ENCODE data around the gene ZNF503.

ZNF503 gene

GRCh38 chr10:75433216-75433615, 31.7 kb upstream of the ZNF503 start:
- DNase-seq (ENCODE audit: low read depth) = peak; percentile 52
- peak overlapping the region; percentile 63 for H3K4me3 ChIP-seq (ENCODE audit: low read depth, low read length)
- TF ChIP-seq CTCF (IDR thresholded peaks at IDR 0.05; ENCODE audit: low read depth, low read length) = no peak
- TF ChIP-seq POLR2A (IDR thresholded peaks at IDR 0.05; ENCODE audit: extremely low read depth, insufficient read length) = no peak
- TF ChIP-seq MAX (IDR thresholded peaks at IDR 0.05; ENCODE audit: low read depth, low read length) = no peak
- TF ChIP-seq MYC (IDR thresholded peaks at IDR 0.05; ENCODE audit: low read depth, low read length) = no peak

GRCh38 chr10:75432763-75433162, 31.2 kb upstream of the ZNF503 start:
- TF ChIP-seq CTCF (IDR thresholded peaks at IDR 0.05; ENCODE audit: low read depth, low read length) = no peak
- TF ChIP-seq MAX (IDR thresholded peaks at IDR 0.05; ENCODE audit: low read depth, low read length) = no peak
- TF ChIP-seq MYC (IDR thresholded peaks at IDR 0.05; ENCODE audit: low read depth, low read length) = no peak
- peak; percentile 31 for DNase-seq (ENCODE audit: low read depth)
- peak overlapping the region; percentile 63 for H3K4me3 ChIP-seq (ENCODE audit: low read depth, low read length)

- TF ChIP-seq MYC (IDR thresholded peaks at IDR 0.05; ENCODE audit: low read depth, low read length) (no peak), MAX (IDR thresholded peaks at IDR 0.05; ENCODE audit: low read depth, low read length) (0 out of 2 replicates have a peak, but pooled peaks have one; percentile 24), CTCF (IDR thresholded peaks at IDR 0.05; ENCODE audit: low read depth, low read length) (no peak)
- H3K4me3 ChIP-seq (ENCODE audit: low read depth, low read length) = peak overlapping the region; percentile 63
- peak; percentile 56 for DNase-seq (ENCODE audit: low read depth)
Observed at GRCh38 chr10:75432176-75432575, 30.6 kb upstream of the ZNF503 start.

- DNase-seq (ENCODE audit: low read depth) = peak; percentile 99
- H3K4me3 ChIP-seq (ENCODE audit: low read depth, low read length) = peak within 1 kb of the TSS; percentile 63
- TF ChIP-seq CTCF (IDR thresholded peaks at IDR 0.05; ENCODE audit: low read depth, low read length) (no peak), MYC (IDR thresholded peaks at IDR 0.05; ENCODE audit: low read depth, low read length) (peak; percentile 91), POLR2A (IDR thresholded peaks at IDR 0.05; ENCODE audit: extremely low read depth, insufficient read length) (peak; percentile 76), MAX (IDR thresholded peaks at IDR 0.05; ENCODE audit: low read depth, low read length) (peak; percentile 74)
Observed at GRCh38 chr10:75431180-75432111, 29.9 kb upstream of the ZNF503 start, which contains the start of gene LRMDA. TSS of gene LRMDA (plus strand) at chr10:75431624.

GRCh38 chr10:75430000-75430763, 28.6 kb upstream of the ZNF503 start:
- no peak for TF ChIP-seq CTCF (IDR thresholded peaks at IDR 0.05; ENCODE audit: low read depth, low read length)
- peak overlapping the region; percentile 42 for H3K4me3 ChIP-seq (ENCODE audit: low read depth, low read length)
- peak; percentile 97 for DNase-seq (ENCODE audit: low read depth)

Measured in NB4 (cell line).